ENCODE measurements around the gene HDGFL3. TPM values are rescaled to one million over a fixed set of nuclear protein-coding genes. Genes with fewer than 3 reads are reported as not detected.

The HDGFL3 gene
- total and polyA plus RNA-seq, 2 donors (not counting 3 experiments of a cell fraction or from before 2014, with no cell fraction given), result 20.2 to 155 TPM

- POLR2A ChIA-PET, result no interaction called here
- TF ChIP-seq POLR2A (IDR thresholded peaks at IDR 0.05; ENCODE audit: low read depth, low read length) (no peak), MYC (IDR thresholded peaks at IDR 0.05; ENCODE audit: low read depth, low read length) (no peak), FOS (IDR thresholded peaks at IDR 0.05; ENCODE audit: borderline replicate concordance, insufficient read depth, low read length) (no peak), POLR2AphosphoS5 (IDR thresholded peaks at IDR 0.05; ENCODE audit: insufficient read depth, low read depth, low read length) (no peak), GATA2 (IDR thresholded peaks at IDR 0.05; ENCODE audit: insufficient read depth, insufficient read length, low read depth, low read length) (no peak), MAX (IDR thresholded peaks at IDR 0.05; ENCODE audit: insufficient read depth, insufficient read length) (no peak), EZH2 (IDR thresholded peaks at IDR 0.05; ENCODE audit: borderline replicate concordance, low read depth, low read length, severe bottlenecking) (no peak), JUN (IDR thresholded peaks at IDR 0.05; ENCODE audit: borderline replicate concordance, insufficient read depth, insufficient read length, low read depth) (no peak)
- Histone ChIP-seq H3K27ac (ENCODE audit: insufficient read depth, low read depth, low read length) (no peak overlapping the region), H3K27me3 (ENCODE audit: control insufficient read depth in 2 of 2, insufficient read depth in 2 of 2, low read length in 2 of 2) (peaks cover 0 to 2% of the 10 kb centered on the region in 2 experiments), H3K79me2 (ENCODE audit: control insufficient read depth, insufficient read depth, low read length) (no peaks in the 10 kb centered on the region), H3K4me1 (ENCODE audit: control insufficient read depth, extremely low read depth, insufficient read depth, low read length) (no peaks in the 10 kb centered on the region), H3K9me1 (replicated peaks; ENCODE audit: control insufficient read depth, extremely low read depth, insufficient read depth, low read length) (no peaks in the 10 kb centered on the region), H3K9me3 (replicated peaks; ENCODE audit: control insufficient read depth, insufficient read depth, low read length) (no peaks in the 10 kb centered on the region), H3K4me2 (ENCODE audit: insufficient read depth, low read length) (no peak overlapping the region), H2AFZ (ENCODE audit: low read depth, low read length) (no peak overlapping the region), H4K20me1 (replicated peaks; ENCODE audit: control insufficient read depth, extremely low read depth, insufficient read depth, low read length) (no peaks in the 10 kb centered on the region), H3K4me3 (replicated peaks in 1 of 3; ENCODE audit: insufficient read depth in 1 of 3, low read depth in 1 of 3, low read length in 3 of 3) (no peak overlapping the region), H3K9ac (replicated peaks; ENCODE audit: extremely low read depth, insufficient read depth, low read length) (no peak overlapping the region), H3K36me3 (ENCODE audit: control insufficient read depth in 2 of 2, extremely low read depth in 1 of 2, insufficient read depth in 2 of 2, low read length in 2 of 2) (no peaks in the 10 kb centered on the region)
- dilution Hi-C loops (cut with MboI; ENCODE audit: extremely low pct_ligation_motif_present, low sequenced_read_pairs) (no loop called here), intact Hi-C loops (cut with micrococcal nuclease) (no loop called here)
- FAIRE-seq (no peak), DNase-seq (ENCODE audit: low read depth, low spot score) (no peak)
- CTCF ChIA-PET, result no interaction called here
- no TSS peak for BruUV-seq (replicated peaks)
Observed at GRCh38 chr15:83230242-83230641, 22.6 kb upstream of the HDGFL3 start.

DNA sequence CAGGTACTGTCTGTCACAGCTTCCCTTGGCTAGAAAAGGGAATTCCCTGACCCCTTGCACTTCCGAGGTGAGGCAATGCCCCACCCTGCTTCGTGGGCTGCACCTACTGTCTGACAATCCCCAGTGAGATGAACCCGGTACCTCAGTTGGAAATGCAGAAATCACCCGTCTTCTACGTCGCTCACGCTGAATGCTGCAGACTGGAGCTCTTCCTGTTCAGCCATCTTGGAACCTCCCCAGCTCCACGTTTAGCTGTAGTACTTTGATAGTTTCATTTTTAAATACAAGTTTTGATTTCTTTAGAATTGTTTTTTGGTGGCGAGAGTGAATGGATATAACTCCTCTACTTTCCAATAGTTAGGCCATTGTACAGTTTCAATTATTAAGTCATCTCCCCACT is 17.8 kb upstream of the HDGFL3 start:
- Histone ChIP-seq H3K9ac (replicated peaks; ENCODE audit: extremely low read depth, insufficient read depth, low read length) (no peak overlapping the region), H3K27me3 (ENCODE audit: control insufficient read depth in 2 of 2, insufficient read depth in 2 of 2, low read length in 2 of 2) (no peaks in the 10 kb centered on the region), H3K4me1 (ENCODE audit: control insufficient read depth, extremely low read depth, insufficient read depth, low read length) (no peaks in the 10 kb centered on the region), H2AFZ (ENCODE audit: low read depth, low read length) (no peak overlapping the region), H3K4me2 (ENCODE audit: insufficient read depth, low read length) (no peak overlapping the region), H3K9me1 (replicated peaks; ENCODE audit: control insufficient read depth, extremely low read depth, insufficient read depth, low read length) (no peaks in the 10 kb centered on the region), H4K20me1 (replicated peaks; ENCODE audit: control insufficient read depth, extremely low read depth, insufficient read depth, low read length) (no peaks in the 10 kb centered on the region), H3K79me2 (ENCODE audit: control insufficient read depth, insufficient read depth, low read length) (no peaks in the 10 kb centered on the region), H3K36me3 (ENCODE audit: control insufficient read depth in 2 of 2, extremely low read depth in 1 of 2, insufficient read depth in 2 of 2, low read length in 2 of 2) (no peaks in the 10 kb centered on the region), H3K4me3 (replicated peaks in 1 of 3; ENCODE audit: insufficient read depth in 1 of 3, low read depth in 1 of 3, low read length in 3 of 3) (no peak overlapping the region), H3K9me3 (replicated peaks; ENCODE audit: control insufficient read depth, insufficient read depth, low read length) (no peaks in the 10 kb centered on the region), H3K27ac (ENCODE audit: insufficient read depth, low read depth, low read length) (no peak overlapping the region)
- no peak for FAIRE-seq
- DNase-seq (ENCODE audit: low read depth, low spot score), result no peak
- dilution Hi-C loops (cut with MboI; ENCODE audit: extremely low pct_ligation_motif_present, low sequenced_read_pairs) (no loop called here), intact Hi-C loops (cut with micrococcal nuclease) (no loop called here)
- CTCF ChIA-PET, result no interaction called here
- POLR2A ChIA-PET, result no interaction called here
- no peak for TF ChIP-seq POLR2AphosphoS5 (IDR thresholded peaks at IDR 0.05; ENCODE audit: insufficient read depth, low read depth, low read length)
- TF ChIP-seq GATA2 (IDR thresholded peaks at IDR 0.05; ENCODE audit: insufficient read depth, insufficient read length, low read depth, low read length), result no peak
- no peak for TF ChIP-seq MYC (IDR thresholded peaks at IDR 0.05; ENCODE audit: low read depth, low read length)
- no peak for TF ChIP-seq POLR2A (IDR thresholded peaks at IDR 0.05; ENCODE audit: low read depth, low read length)
- TF ChIP-seq JUN (IDR thresholded peaks at IDR 0.05; ENCODE audit: borderline replicate concordance, insufficient read depth, insufficient read length, low read depth), result no peak
- no peak for TF ChIP-seq EZH2 (IDR thresholded peaks at IDR 0.05; ENCODE audit: borderline replicate concordance, low read depth, low read length, severe bottlenecking)
- no peak for TF ChIP-seq FOS (IDR thresholded peaks at IDR 0.05; ENCODE audit: borderline replicate concordance, insufficient read depth, low read length)
- TF ChIP-seq, protein P1, sequence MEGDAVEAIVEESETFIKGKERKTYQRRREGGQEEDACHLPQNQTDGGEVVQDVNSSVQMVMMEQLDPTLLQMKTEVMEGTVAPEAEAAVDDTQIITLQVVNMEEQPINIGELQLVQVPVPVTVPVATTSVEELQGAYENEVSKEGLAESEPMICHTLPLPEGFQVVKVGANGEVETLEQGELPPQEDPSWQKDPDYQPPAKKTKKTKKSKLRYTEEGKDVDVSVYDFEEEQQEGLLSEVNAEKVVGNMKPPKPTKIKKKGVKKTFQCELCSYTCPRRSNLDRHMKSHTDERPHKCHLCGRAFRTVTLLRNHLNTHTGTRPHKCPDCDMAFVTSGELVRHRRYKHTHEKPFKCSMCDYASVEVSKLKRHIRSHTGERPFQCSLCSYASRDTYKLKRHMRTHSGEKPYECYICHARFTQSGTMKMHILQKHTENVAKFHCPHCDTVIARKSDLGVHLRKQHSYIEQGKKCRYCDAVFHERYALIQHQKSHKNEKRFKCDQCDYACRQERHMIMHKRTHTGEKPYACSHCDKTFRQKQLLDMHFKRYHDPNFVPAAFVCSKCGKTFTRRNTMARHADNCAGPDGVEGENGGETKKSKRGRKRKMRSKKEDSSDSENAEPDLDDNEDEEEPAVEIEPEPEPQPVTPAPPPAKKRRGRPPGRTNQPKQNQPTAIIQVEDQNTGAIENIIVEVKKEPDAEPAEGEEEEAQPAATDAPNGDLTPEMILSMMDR (IDR thresholded peaks at IDR 0.05; ENCODE audit: extremely low read depth in 1 of 2, insufficient read depth in 1 of 2, low read depth in 1 of 2, low read length in 2 of 2), result no peak
- TF ChIP-seq MAX (IDR thresholded peaks at IDR 0.05; ENCODE audit: insufficient read depth, insufficient read length), result no peak
- BruUV-seq (replicated peaks), result no TSS peak

Data from endothelial cell of umbilical vein (primary cell).